Stimulated activated CD8-positive, alpha-beta memory T cell treated with anti-CD3 and anti-CD28 coated beads, Interleukin-12 subunit alpha, Interleukin-12 subunit beta, amount 100 ng/mL, for 1 hour (primary cell): ENCODE results near the gene COL1A2.
A peak's percentile ranks its signal among the peaks of the same experiment; 100 is the strongest.

ENCODE experiments used
- DNase-seq: peaks from one replicate; pipeline ENCODE4 v3.0.0-alpha.2; 2020; ENCODE audit warnings: low read depth

Gene COL1A2

DNA sequence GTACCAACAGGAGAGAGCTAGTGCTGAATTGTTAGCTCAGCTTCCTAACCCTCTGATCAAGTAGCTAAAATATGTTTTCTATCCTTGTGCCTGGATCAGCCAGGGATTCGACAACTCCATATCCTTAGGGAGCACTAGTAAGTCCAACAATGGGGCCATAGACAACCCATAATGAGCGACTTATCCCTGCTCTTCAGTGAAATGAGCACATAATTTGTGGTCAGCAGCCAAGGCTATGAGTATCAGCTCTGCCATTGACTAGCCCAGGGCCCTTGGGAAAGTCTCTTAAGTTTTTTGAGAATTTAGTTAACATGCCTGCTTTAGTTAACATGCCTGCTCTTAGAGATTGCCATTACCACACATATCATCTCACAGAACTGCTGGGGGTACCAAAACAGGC lies 39.3 kb downstream of the COL1A2 start:
- no peak for DNase-seq

DNA sequence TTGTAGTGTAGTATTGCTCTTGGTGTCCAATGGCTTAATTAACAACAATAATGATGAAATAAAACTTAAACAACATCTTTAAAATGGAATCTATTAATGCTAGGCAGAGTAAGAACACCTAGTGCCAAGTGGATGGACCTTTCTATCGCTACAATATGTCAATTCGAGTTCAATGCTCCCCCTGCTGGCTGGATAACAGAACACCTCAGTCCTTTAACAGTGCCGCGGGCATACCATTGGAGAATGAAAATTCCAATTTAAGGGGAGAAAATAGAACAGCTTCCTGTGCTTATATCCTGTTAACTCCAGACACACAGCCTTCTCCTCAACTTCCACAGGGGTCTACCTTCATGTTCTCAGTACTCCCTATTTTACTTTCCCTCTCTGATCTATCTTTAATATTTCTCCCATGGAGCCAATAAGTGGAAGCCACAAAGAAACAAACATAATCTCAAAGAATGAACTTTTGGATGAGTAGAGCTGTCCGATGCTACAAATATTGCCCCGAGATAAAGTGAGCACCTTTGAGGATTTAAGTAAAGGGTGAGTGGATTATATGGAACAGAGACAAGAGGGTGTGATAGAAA lies 41.4 kb downstream of the COL1A2 start:
- peak; percentile 36 for DNase-seq

DNA sequence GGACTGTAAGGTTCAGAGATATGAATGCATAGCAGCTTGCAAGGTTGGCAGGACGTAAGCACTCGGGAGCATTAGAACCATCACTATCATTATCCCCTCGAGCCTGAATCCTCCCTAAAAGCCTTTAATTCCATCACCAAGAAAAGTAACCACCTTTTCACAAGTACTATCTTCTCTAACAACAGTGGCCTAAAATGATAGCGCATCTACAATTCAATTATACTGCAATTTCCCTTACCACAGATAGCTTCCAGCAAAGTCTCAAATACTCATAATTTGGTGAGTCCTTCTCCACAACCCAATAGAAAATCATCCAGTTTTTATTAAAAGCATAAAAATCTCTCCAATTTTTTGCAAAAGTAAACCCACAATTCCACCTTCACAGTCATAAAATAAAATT lies 42.0 kb downstream of the COL1A2 start:
- no peak for DNase-seq

DNA sequence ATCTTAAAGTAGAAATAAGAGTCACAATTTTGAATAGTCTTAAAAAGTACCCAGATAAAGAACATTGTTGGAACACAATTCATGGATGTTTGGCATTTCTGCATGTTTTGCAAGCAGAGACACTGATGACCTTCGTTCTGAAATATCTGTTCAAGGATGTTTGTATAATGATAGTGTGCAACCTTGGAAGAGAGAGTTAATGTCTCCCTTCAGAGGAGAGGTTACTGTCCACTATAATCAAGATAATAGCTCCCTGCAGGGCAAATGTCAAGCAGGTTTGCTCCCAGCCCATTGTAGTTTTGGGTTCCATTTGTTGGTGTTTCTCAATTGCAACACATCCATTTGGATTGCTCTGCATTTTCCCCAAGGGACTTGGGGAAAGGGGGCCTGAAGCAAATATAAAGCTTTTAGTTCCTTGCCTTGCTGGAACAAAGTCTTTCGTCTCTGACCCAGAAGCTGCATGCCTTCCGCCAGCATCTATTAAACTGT lies 45.2 kb downstream of the COL1A2 start:
- DNase-seq, result no peak

DNA sequence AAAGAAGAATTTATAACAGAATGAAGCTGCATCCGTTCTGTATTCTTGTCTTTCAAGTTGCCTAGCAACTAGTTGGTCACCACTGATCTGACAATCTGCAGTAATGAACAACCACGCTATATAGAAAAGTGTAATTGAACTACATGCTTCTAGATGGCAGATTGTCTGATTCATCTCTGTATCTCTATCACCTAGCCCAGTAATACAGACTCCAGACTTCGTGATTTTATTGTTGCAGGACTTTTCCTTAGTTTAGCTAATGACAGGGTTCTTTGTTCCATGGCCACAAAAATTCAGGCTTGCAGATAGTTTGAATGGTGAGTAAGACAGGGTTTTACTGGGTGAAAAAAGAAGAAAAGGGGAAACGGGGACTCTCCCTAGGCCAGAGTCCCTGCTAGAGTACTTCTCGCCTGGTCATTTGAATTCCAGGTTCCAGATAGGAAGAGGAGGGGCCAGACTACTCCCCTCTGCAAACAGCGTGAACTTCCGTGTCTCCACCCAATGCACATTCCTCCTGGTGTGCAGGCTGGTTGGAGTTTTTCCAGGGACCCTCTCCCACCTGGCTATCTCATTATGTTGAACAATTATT lies 45.9 kb downstream of the COL1A2 start:
- DNase-seq, result no peak

DNA sequence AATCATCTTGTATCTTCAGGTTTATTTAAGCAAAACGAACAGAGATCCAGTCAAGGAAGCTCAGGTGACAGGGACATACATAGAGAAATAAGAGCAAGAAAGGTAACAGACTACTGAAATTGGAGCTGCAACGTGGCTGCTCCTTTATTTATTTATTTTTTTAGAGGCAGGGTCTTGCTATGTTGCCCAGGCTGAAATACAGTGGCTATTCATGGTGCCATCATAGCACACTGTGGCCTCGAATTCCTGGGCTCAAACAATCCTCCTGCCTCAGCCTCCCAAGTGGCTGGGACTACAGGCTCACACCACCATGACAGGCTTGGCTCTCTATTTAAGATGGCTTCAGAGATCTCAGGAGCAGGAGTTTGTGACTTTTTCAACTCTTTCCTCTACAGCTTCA lies 46.4 kb downstream of the COL1A2 start:
- DNase-seq, result no peak

DNA sequence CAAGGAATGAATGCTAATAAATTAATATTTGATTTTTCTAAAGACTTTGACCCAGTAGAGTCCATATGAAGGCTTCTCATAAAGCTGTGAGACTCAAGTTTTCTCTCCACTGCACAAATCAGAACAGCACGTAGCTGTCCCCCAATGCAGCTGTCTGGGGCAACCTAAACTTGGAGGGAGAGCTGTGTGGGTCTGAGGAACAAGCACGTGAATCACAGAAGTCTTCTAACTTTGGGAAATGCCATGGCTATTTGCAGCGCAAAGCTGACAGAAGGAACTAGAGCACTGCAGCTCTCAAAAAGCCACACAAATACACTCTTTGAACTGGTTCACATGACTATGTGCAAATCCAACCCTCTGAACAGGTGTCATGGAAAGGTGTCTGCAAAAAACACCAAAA lies 47.9 kb downstream of the COL1A2 start:
- DNase-seq, result no peak

DNA sequence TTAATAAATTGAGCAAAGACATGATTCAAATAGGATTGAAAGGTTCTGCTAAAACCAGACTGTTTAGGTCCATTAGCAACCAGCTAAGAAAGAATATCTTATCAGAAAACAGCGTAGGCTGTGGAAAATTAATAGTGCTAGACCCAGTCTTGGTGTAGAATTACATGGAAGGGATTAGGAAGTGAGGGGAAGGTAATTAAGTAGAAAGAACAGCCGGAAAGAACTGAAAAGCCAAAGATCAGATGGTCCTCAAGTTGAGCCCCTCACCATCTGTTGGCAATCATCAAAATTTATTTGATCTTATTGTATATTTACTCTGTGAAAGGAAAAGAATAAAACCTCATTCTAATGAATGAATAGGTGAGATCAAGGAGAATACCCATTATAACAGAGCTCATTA lies 50.1 kb downstream of the COL1A2 start:
- no peak for DNase-seq

DNA sequence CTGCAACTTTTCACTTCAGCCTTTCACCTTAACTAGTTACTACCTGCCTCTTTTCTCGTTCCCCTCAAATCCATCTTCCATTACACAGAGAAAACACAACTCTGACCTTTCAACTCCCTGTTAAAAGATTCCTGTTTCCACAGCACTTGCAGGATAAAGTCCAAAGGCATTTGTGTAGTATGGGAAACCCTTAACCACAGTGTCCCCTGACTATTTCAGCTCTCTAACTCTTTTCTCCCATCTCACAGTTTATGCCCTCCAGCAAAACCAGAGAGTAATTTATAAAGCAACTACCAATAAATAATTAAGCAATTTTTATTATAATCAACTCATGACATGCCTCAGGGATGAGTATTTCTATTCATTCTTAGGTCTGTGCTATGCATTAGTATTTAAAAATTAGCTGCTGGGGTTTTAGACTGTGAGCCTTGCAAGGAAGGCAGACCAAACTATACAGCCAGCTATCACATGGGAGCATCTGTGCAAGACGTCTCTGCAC lies 51.0 kb downstream of the COL1A2 start:
- DNase-seq, result no peak

DNA sequence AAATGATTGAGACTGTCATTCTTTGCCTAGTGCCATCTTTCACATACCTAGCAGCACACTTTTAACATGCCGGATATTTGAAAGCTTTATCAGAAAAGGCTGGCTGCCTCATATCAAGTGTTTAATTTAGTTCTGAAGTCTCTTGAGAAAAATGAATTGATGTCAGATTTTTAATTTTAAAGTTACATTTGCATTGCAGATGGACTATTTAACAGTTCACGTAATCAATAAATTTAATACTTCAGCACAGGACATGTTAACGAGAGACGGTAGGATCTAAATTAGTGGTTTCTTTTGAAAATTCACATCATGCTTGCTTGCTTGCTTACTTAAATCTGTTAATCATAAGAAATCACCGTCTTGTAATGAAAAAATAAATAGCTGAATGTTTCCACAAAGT lies 51.6 kb downstream of the COL1A2 start:
- no peak for DNase-seq

DNA sequence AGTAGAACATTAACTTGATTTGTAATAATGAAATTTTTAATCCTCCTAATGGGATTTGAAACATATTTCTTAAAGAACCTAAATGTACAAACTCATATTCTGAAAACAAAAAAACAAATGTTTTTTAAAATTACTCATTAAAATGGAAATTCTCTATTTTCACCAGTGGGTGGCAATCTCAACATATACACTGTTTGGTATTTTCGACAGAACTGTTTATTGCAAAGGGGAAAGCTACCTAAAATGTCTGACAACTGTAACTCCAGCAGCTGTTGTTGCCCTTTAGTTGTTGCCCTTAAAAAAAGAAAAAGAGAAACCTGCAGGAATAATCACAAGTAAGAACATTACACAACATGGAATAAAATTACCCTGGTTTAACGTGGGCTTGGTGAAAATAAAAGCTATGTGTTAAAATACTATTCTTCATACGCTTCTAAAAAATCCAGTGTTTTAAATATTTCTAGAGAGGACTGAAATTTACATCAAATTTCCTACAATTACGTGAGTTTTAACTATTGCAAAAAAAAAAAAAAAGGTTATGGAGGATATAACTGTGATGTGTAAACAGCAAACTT lies 54.5 kb downstream of the COL1A2 start:
- no peak for DNase-seq

DNA sequence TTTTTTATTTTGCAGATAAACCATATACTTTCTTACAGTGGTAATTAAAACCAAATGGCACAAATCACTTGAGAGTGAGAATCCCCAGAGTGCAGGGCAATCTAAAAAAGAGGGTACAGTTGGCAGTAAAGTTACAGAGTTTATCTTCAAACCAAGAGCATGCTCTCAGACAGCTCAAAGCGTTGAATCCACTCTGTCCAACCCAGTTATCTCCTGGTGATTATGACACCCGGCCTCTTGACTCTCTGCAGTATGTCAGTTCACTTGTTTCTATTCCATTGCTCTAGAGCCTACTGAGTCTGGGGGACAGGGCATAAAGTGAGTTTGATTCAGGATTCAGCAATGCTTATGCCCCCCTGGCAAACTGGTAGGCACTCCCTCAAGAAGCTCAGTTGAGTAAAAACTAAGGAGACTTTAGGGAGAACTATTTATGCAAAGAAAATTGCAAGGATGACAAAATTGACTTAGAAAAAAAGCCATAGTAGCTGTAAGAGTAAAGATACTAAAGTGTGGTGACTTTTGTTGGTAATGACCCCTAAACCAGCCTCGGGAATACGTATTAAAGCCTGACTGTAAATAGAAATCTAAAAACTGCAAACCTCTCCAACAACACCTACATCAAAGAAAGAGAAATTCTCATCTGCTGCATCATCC lies 55.5 kb downstream of the COL1A2 start:
- DNase-seq, result no peak

DNA sequence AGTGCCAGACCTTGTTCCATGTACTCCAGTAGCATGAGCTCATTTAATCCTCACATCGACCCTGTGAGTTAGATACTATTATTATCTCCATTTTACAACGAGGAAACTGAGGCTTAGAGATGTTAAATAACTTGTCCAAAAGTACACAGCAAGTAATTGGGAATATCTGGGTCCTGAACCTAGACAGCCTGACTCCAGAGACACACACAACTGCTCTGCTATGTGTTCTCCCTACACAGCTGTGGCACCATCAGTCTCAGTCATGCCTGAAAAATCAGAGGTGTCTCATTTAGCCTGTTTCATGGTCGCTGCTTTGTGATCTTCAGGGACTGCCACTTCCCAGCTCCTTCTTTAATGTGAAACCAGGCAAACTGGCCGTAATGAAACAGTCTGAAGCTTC lies 56.5 kb downstream of the COL1A2 start:
- no peak for DNase-seq

DNA sequence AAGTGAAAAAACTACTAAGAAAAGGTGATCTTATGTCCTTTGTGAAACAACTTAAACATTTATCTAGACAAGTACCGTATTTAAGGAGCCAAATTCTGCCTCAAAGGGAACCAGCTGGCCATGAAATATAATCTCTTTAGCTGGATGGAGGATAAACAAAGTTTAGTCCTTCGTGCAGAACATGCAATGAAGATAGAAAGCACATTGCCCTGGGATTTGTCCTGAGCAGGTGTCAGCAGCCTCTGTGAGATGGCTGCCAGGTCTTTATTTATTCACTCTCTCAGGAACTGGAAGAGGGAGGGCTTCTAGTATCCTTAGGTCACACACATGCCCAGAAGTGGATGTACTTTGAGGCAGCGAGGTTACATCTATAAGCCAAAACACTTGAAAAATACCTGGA lies 57.5 kb downstream of the COL1A2 start:
- DNase-seq, result no peak

DNA sequence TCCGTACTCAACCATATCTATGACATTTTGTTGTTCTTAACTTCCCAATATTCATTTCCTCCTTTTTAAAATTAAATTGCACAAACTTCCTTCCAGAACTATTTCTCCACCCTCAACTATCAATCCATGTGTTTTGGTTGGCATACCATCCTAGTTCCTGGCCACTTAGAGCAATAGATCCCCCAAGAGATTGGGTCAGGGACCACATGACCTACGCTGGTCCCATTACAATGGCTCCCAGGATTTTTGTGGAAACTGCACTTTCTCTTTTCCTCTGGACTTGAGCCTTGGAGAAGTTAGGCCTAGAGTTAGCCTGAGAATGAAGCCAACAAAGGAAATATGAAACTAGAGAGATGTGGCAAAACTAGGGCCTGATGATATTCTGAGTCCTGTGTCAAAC lies 59.2 kb downstream of the COL1A2 start:
- DNase-seq, result no peak

DNA sequence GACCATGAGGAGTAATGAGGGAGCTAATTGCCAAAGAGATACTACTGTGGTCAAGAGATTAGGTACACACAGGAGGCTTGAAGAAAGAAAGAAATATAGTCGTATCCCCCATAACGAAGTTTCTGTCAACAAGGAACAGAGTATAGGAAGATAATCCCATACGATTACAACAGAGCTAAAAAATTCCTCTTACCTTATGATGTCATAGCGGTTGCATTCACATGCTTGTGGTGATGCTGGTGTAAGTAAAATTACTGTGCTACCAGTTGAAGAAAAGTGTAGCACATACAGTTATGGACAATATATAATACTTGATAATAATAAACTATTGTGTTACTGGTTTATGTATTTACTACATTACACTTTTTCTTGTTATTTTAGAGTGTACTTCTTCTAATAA lies 63.3 kb downstream of the COL1A2 start:
- no peak for DNase-seq

DNA sequence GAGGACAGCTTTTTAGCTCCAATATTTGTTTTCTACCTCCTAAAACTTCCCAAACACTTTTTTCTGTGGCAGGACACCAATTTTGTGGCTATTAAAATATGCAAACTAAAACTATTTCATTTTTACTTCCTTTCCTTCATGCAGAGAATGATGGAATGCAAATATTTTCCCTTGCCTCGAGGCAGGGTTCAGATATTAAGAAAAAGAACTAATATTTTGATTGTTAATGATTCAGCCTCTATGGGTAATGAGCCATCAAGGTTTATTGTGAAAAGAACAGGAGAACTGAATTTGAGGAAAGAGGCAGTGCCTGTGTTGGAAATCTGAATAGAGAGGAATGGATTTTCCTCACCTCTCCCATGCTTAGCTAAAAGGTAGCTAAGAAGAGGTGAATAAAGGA lies 71.8 kb downstream of the COL1A2 start:
- DNase-seq, result no peak

DNA sequence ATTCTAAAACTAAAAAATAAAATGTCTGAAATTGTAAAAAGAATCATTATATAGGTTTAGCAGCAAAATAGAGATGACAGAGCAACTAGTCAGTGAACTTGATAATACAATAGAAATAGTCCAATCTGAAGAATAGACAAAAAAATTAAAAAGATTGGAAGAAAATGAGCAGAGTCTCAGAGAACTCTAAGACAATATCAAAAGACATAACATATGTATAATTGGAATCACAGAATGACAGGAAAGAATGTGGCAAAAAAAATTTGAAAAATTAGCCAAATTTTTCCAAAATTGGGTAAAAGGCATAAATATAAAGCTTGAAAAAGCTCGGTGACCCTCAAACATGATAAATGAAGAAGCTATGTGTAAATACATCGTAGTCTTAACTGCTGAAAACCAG lies 76.9 kb downstream of the COL1A2 start:
- no peak for DNase-seq

DNA sequence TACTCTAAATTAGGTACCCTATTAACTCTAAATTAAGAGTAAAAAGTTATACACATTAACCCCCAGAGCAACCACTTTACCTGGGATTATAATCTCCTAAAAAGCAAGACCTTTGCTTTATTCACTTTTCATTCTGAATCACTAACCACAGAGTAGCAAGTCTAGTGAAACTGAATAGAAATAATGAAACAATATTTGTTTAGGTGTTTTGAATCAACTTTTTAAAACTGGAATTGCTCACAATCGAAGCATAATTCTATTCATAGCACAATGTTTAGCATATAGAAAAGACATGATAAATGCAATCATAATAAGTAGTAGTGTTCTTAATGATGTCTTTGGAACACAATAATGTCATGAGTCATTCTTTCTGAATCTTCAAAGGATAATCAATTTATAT lies 77.9 kb downstream of the COL1A2 start:
- DNase-seq, result no peak

DNA sequence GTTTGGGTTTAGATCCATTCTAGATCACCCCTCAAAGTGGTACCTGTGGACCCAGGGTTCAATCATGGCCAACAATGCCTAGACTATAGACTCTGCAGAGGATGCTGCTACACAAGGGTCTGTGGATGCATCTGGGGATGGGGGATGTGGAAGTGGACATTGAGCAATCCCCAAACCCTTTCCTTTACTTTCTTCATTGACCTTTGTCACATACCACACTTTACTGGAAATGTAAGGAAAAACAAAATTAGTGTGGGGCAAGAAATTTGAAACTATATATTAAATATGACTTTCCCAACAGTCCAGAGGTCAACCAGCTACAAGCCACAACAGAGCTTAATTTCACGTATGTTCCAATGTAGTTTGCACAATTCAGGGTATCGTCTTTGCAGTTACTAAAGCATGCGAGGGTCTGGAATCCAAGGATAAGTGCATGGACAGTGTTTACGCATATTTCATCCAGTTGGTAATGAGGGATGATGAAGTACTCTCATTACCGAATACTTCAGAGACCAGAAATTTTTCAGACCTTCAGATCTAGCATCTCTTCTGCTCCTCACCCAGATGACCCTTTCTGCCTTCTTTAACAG lies 81.7 kb downstream of the COL1A2 start:
- DNase-seq, result no peak

DNA sequence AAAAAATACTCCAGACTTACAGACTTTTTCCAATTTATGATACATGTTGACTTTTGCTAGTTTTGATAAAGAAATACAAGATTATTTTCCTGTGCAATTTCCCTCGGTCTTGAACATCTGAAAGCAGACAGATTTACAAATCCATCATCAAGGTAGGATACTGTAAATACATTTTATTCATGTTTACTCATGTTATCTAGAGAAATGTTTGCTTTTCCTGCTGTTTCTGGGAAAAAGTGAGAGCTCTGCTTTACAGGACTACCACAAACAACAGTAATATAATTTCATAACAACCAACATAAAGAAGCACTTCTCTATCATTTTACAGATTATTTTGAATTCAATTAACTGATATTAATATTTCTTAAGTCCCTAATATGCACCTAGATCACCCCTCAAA lies 83.2 kb downstream of the COL1A2 start:
- no peak for DNase-seq

DNA sequence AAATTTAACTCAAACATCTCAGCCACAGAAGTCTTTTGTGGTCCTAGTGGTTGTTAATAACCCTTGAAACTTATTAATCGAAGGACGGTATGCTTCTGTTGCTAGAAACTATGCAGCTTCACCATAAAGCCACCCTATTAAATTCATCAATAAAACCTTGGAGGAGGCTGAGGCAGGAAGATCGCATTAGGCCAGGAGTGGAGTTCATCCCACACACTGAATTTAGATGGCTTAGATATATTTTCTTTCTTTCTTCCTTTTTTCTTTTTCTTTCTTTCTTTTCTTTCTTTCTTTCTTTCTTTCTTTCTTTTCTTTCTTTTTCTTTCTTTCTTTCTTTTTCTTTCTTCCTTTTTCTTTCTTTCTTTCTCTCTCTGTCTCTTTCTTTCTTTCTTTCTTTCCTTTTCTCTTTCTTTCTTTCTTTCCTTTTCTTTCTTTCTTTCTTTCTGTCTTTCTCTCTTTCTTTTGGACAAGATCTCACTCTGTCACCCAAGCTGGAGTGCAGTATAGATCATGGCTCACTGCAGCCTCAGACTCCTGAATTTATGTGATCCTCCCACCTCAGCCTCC lies 84.0 kb downstream of the COL1A2 start:
- no peak for DNase-seq
